ENCODE measurements around the gene LSAMP. TPM values are rescaled to one million over a fixed set of nuclear protein-coding genes. Genes with fewer than 3 reads are reported as not detected.
"Not testable (repeated sequence)": the region's sequence is repeated elsewhere in the genome, so short reads cannot be mapped to it uniquely, and the experiment has no call there.

The LSAMP gene
- total RNA-seq, 2 donors from 2014 or later, result 1.7 to 2.1 TPM

DNA sequence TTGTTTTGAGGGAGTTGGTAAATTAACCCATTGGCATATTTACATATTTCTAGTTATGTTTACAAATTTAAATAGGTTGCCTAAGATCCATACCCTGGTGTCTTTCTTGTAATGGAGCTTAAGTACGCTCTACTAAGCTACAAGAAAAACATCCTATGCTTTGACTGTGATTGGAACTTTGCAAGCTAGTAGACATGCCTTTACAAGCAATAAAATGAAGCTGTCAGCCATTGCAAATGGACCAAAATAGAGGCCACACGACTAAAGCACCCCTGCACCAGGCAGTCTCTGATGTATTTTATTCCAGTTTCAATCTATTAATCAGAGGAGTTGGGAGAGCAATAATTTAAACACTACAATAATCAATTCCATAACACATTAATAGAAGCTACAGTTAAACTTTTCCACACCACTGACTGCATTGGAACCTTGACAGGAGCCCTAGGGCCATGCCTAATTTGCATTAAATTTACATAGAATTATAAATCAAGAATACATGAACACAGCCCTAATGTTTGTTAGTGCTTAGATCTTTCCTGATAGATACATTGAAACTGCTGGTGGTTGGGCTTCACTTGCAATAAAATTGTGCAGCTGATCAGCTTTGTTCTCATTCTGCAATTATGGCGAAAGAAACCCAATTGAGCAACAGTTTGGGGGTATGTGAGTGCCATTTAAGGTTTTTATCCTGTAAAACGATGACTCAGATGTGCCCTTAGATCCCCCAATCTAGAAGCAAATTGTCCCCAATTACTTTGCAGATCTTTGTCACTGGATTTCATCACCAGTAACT, 360.1 kb downstream of the LSAMP start:
- H3K36me3 ChIP-seq, result no peaks in the 10 kb centered on the region
- no peak for DNase-seq (ENCODE audit: low spot score)
- TF ChIP-seq, protein P1, sequence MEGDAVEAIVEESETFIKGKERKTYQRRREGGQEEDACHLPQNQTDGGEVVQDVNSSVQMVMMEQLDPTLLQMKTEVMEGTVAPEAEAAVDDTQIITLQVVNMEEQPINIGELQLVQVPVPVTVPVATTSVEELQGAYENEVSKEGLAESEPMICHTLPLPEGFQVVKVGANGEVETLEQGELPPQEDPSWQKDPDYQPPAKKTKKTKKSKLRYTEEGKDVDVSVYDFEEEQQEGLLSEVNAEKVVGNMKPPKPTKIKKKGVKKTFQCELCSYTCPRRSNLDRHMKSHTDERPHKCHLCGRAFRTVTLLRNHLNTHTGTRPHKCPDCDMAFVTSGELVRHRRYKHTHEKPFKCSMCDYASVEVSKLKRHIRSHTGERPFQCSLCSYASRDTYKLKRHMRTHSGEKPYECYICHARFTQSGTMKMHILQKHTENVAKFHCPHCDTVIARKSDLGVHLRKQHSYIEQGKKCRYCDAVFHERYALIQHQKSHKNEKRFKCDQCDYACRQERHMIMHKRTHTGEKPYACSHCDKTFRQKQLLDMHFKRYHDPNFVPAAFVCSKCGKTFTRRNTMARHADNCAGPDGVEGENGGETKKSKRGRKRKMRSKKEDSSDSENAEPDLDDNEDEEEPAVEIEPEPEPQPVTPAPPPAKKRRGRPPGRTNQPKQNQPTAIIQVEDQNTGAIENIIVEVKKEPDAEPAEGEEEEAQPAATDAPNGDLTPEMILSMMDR (IDR thresholded peaks at IDR 0.05), result no peak
- no peaks in the 10 kb centered on the region for H3K27me3 ChIP-seq
- H3K4me1 ChIP-seq, result no peaks in the 10 kb centered on the region
- H3K27ac ChIP-seq, result no peak overlapping the region
- no peaks in the 10 kb centered on the region for H3K9me3 ChIP-seq
- H3K4me3 ChIP-seq, result no peak overlapping the region

DNA sequence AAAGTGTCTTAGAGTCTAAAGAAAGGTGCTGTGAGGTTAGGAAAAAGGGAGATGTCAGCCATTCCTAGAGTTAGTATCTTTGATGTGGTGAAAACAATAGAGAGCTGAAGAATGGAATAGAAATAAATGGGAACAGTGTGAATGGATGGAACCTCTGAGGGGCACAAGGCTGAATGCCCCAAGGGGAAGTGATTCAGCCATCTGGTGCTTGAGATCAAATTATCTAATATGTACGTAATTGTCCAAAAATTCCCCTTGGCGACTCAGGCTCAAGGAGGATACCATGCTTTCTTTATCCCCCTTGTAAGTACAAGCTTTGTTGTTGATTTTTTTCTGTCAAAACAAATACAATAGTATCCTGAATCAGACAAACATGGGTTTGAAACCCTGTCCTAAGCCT, 361.6 kb downstream of the LSAMP start:
- H3K27me3 ChIP-seq, result no peaks in the 10 kb centered on the region
- H3K27ac ChIP-seq, result no peak overlapping the region
- no peak overlapping the region for H3K4me3 ChIP-seq
- TF ChIP-seq, protein P1 (IDR thresholded peaks at IDR 0.05), result no peak
- H3K36me3 ChIP-seq, result no peaks in the 10 kb centered on the region
- no peak for DNase-seq (ENCODE audit: low spot score)
- no peaks in the 10 kb centered on the region for H3K9me3 ChIP-seq
- no peaks in the 10 kb centered on the region for H3K4me1 ChIP-seq

DNA sequence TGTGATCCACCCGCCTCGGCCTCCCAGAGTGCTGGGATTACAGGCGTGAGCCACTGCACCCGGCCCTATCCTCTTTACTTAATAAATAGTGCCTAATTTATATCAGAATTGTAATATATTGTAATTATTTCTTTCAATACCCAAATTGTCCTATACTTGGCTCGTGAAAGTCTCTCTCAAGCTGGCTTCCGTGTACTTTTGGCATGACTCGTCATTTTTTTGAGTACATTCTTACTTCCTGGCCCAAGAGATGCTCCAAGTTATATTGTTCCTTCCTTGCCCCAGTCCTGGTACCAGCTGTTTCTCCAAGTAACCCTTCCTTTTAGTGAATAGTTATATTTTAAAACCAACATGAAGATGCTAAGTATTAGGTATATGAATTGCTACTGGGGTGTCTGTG, 366.7 kb downstream of the LSAMP start:
- no peak for DNase-seq (ENCODE audit: low spot score)
- H3K36me3 ChIP-seq, result no peaks in the 10 kb centered on the region

DNA sequence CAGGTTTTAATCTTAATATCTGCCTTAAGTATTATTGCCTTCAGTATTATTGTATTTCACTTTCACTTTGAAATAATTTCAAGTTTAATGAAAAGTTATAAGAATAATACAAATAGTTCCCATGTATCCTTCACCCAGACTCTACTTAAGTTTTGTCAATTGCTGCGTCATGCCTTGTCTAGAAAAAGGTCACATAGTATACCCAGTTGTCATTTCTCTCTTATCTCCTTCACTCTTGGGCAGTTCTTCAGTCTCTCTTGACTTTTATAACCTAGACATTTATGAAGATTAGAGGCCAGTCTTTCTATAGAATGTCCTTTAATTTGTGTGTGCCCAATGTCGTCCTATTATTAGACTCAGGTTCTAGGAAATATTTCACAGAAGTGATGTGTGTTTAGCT, 367.7 kb downstream of the LSAMP start:
- Histone ChIP-seq H3K4me3 (no peak overlapping the region), H3K9me3 (no peaks in the 10 kb centered on the region), H3K27me3 (no peaks in the 10 kb centered on the region), H3K27ac (no peak overlapping the region), H3K36me3 (no peaks in the 10 kb centered on the region), H3K4me1 (no peaks in the 10 kb centered on the region)
- TF ChIP-seq, protein P1 (IDR thresholded peaks at IDR 0.05), result no peak
- no peak for DNase-seq (ENCODE audit: low spot score)

More for the DNA sequence above, 366.7 kb downstream of the LSAMP start:
- H3K27me3 ChIP-seq, result no peaks in the 10 kb centered on the region
- no peaks in the 10 kb centered on the region for H3K4me1 ChIP-seq
- TF ChIP-seq, protein P1 (IDR thresholded peaks at IDR 0.05), result no peak
- H3K27ac ChIP-seq, result no peak overlapping the region
- no peak overlapping the region for H3K4me3 ChIP-seq
- no peaks in the 10 kb centered on the region for H3K9me3 ChIP-seq

DNA sequence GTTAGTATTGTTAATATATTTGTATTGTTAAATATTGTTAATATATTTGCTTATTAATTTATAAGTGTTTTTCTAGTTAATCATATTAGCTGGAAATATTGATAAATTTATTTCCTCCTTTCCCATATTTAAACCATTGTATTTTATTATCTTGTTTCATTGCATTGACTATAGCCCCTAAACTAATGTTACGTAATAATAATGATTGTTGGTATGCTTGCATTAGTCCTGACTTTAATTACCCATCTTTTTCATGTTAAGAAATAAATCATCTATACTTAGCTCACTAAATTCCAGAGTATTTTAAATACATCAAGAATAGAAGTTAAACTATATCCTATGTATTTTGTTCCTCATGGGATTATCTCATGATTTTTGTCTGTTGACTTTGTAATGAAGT, 368.2 kb downstream of the LSAMP start:
- no peaks in the 10 kb centered on the region for H3K9me3 ChIP-seq
- TF ChIP-seq, protein P1 (IDR thresholded peaks at IDR 0.05), result no peak
- no peaks in the 10 kb centered on the region for H3K27me3 ChIP-seq
- no peaks in the 10 kb centered on the region for H3K4me1 ChIP-seq
- DNase-seq (ENCODE audit: low spot score), result no peak
- H3K4me3 ChIP-seq, result no peak overlapping the region
- H3K27ac ChIP-seq, result no peak overlapping the region
- H3K36me3 ChIP-seq, result no peaks in the 10 kb centered on the region

DNA sequence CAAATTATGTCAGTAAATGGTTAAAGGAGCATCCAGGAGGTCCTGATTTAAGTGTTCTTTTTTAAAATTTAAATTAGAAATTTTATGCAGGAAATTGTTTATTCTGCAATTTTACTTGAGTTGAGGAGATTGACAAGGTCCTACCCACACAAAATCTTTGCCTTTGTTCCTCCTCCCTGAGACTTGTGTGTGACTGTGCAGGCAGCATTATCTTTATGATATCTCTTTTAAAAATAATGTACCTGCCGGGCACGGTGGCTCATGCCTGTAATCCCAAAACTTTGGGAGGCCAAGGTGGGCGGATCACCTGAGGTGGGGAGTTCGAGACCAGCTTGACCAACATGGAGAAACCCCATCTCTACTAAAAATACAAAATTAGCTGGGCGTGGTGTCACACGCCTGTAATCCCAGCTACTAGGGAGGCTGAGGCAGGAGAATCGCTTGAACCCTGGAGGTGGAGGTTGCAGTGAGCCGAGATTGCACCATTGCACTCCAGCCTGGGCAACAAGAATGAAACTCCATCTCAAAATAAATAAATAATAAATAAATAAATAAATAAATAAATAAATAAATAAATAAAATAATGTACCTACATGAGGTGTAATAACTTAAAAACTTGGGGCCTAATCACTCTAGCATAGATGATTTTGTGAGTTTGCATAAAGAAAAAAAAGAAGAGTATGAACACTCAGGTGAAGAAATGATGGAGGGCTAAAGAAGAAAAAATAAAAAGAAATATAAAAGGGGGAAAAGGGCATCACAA, 374.6 kb downstream of the LSAMP start:
- H3K27ac ChIP-seq; DNase-seq (ENCODE audit: low spot score); H3K4me3 ChIP-seq; H3K27me3 ChIP-seq; H3K9me3 ChIP-seq; H3K4me1 ChIP-seq; H3K36me3 ChIP-seq: not testable (repeated sequence)

Data from right atrium auricular region (tissue), 2 donors.